Measurements from ENCODE around the gene RALBP1.

DNA sequence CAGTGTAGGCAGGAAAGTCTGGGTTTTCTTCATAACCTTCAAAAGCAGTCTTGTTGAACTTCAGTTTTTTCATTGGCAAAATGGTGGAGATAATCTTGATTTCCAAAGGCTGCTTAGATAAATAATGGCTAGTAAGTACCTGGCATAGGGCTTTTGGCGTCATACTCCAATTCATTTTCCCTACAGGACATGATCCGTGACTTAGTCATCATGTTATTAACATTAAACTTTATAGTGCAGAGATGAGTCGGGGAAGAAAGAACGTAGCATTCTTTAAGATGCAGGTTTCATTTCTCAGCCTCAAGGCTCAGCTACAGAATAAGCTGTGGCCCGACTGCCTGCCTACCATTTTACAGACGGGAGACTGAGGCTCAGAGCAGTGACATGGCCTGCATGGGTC is 64.0 kb downstream of the RALBP1 start:
- TF ChIP-seq, protein P1, sequence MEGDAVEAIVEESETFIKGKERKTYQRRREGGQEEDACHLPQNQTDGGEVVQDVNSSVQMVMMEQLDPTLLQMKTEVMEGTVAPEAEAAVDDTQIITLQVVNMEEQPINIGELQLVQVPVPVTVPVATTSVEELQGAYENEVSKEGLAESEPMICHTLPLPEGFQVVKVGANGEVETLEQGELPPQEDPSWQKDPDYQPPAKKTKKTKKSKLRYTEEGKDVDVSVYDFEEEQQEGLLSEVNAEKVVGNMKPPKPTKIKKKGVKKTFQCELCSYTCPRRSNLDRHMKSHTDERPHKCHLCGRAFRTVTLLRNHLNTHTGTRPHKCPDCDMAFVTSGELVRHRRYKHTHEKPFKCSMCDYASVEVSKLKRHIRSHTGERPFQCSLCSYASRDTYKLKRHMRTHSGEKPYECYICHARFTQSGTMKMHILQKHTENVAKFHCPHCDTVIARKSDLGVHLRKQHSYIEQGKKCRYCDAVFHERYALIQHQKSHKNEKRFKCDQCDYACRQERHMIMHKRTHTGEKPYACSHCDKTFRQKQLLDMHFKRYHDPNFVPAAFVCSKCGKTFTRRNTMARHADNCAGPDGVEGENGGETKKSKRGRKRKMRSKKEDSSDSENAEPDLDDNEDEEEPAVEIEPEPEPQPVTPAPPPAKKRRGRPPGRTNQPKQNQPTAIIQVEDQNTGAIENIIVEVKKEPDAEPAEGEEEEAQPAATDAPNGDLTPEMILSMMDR (IDR thresholded peaks at IDR 0.05; ENCODE audit: low read length), result no peak
- TF ChIP-seq EZH2 (optimal IDR thresholded peaks at IDR 0.05; ENCODE audit: low read depth, low read length) (no peak), EZH2phosphoT487 (IDR thresholded peaks at IDR 0.05; ENCODE audit: low read length) (no peak)

Data from MM.1S (cell line).